Panc1 (cell line): ENCODE data around the gene WBP2. TPM values are rescaled to one million over a fixed set of nuclear protein-coding genes. Genes with fewer than 3 reads are reported as not detected.
"Not testable (repeated sequence)": the region's sequence is repeated elsewhere in the genome, so short reads cannot be mapped to it uniquely, and the experiment has no call there.

ENCODE experiments used
- ATAC-seq: fragments of 200-7000 bp; cut with Tn5 transposase; 2 replicates; pipeline ENCODE4 v1.9.1; 2020; ENCODE audit warnings: mild to moderate bottlenecking, moderate library complexity
- BruUV-seq: library from RNA; stranded (reverse); fragments of 400-500 nt; replicated peaks from 2 replicates; lab custom pipeline; 2021; lab: Mats Ljungman, UMichigan
- CTCF ChIA-PET: fragments of 300-600 bp; sonication (Branson Sonifier 250); formaldehyde crosslinking; loops from one replicate; lab custom pipeline; 2022; ENCODE audit warnings: antibody characterized with exemption; lab: Charles Lee
- POLR2A ChIA-PET: fragments of 300-600 bp; sonication (Branson Sonifier 250); formaldehyde crosslinking; loops from one replicate; lab custom pipeline; 2022; ENCODE audit warnings: antibody characterized with exemption; lab: Charles Lee
- DNase-seq: peaks from one replicate; pipeline ENCODE4 v3.0.0-alpha.2; 2010; ENCODE audit warnings: low read depth, low spot score
- H3K27ac ChIP-seq: 2 replicates; pipeline ENCODE4 v1.5.1; 2011; ENCODE audit warnings: mild to moderate bottlenecking, low read length, inconsistent platforms
- H3K27me3 ChIP-seq: fragments of 200-500 bp; sonication (Bioruptor generic); 2 replicates; pipeline ENCODE4 v1.6.0; 2014; ENCODE audit warnings: low read length, inconsistent platforms; ENCODE audit not compliant: control insufficient read depth, insufficient read depth
- H3K36me3 ChIP-seq: fragments of 200-500 bp; sonication (Bioruptor generic); 2 replicates; pipeline ENCODE4 v1.5.1; 2014; ENCODE audit warnings: inconsistent platforms, mild to moderate bottlenecking, low read length, moderate library complexity; ENCODE audit not compliant: control insufficient read depth, insufficient read depth
- H3K4me1 ChIP-seq: 2 replicates; pipeline ENCODE4 v1.5.1; 2011; ENCODE audit warnings: inconsistent platforms, mild to moderate bottlenecking, low read length, moderate library complexity; ENCODE audit not compliant: control insufficient read depth, insufficient read depth
- H3K4me3 ChIP-seq, 2 experiments: 2 replicates each; pipeline ENCODE4 v1.5.1; 2011 to 2012; ENCODE audit warnings: low read depth in 2 of 2, low read length in 2 of 2, mild to moderate bottlenecking in 2 of 2, inconsistent platforms in 1 of 2, moderate library complexity in 1 of 2
- H3K9me3 ChIP-seq: fragments of 200-500 bp; sonication (Bioruptor generic); 2 replicates; pipeline ENCODE4 v1.5.1; 2014; ENCODE audit warnings: low read depth, mild to moderate bottlenecking, inconsistent platforms, low read length, moderate library complexity; ENCODE audit not compliant: control insufficient read depth, insufficient read depth
- POLR2AphosphoS5 ChIP-seq: IDR thresholded peaks from 2 replicates; pipeline ENCODE4 v1.6.1; 2012; ENCODE audit warnings: mild to moderate bottlenecking, low read depth, low read length, moderate library complexity
- SIN3A ChIP-seq: IDR thresholded peaks from 2 replicates; pipeline ENCODE4 v1.6.1; 2012; ENCODE audit warnings: low read depth, mild to moderate bottlenecking, low read length, moderate library complexity, borderline replicate concordance; ENCODE audit not compliant: insufficient read depth
- TCF7L2 ChIP-seq: IDR thresholded peaks from 2 replicates; pipeline ENCODE4 v1.6.1; 2011; ENCODE audit warnings: mild to moderate bottlenecking, low read depth, low read length, inconsistent platforms
- in situ Hi-C: cut with HindIII; loops from 2 replicates; pipeline ENCODE4 v1.10.0; 2016; ENCODE audit warnings: low sequenced_read_pairs, low pct_unique_long_range_greater_than_20kb
- intact Hi-C: fragments of 100-400 bp; cut with micrococcal nuclease; formaldehyde crosslinking; loops from one replicate; pipeline ENCODE4 v1.10.0; 2022; ENCODE audit not compliant: unreplicated experiment
- total RNA-seq: library from RNA; stranded (reverse); gene quantifications from one replicate; pipeline ENCODE4 v1.2.1, GENCODE V29; 2021; ENCODE audit not compliant: unreplicated experiment
- TF ChIP-seq, protein P1 (sequence below), 2 experiments: IDR thresholded peaks; 2 replicates each; pipeline ENCODE4 v1.6.1; 2011 to 2012; ENCODE audit warnings: low read depth in 2 of 2, control low read depth in 1 of 2, low read length in 1 of 2, mild to moderate bottlenecking in 1 of 2, moderate library complexity in 1 of 2; ENCODE audit not compliant: insufficient read depth in 1 of 2
- TF ChIP-seq, protein P2 (sequence below): fragments of 450-650 bp; IDR thresholded peaks from 2 replicates; pipeline ENCODE4 v1.5.1; 2017; ENCODE audit warnings: mild to moderate bottlenecking

WBP2 gene
- total RNA-seq, 1 experiment from 2014 or later = 163 TPM

DNA sequence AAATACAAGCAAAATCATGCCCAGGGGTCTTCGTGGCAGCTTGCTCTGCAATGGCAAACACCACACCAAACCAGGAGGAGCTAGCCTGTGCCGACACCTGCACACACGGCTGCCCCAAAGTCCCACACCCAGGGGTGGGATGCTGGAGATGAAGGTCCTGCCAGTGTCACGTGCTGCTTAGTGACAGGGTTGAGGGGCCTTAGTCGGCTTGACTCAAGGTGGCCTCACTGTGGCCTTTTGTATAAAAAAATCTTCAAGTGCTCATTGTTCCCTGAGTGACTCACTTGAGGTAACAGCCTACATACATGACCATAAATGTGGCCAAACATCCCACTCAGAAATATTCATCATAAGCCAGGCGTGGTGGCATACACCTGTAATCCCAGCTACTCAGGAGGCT is 34.3 kb upstream of the WBP2 start:
- no peak overlapping the region for H3K27ac ChIP-seq
- ChIA-PET CTCF (no interaction called here), POLR2A (interaction anchor here (1.4 kb wide), 1 partner anchor 11 kb away, joined by 16 read pairs; the partner anchor contains the start of gene TRIM47)
- H3K27me3 ChIP-seq = no peaks in the 10 kb centered on the region
- TF ChIP-seq POLR2AphosphoS5 (no peak), TCF7L2 (no peak), SIN3A (no peak)
- TF ChIP-seq, protein P1, sequence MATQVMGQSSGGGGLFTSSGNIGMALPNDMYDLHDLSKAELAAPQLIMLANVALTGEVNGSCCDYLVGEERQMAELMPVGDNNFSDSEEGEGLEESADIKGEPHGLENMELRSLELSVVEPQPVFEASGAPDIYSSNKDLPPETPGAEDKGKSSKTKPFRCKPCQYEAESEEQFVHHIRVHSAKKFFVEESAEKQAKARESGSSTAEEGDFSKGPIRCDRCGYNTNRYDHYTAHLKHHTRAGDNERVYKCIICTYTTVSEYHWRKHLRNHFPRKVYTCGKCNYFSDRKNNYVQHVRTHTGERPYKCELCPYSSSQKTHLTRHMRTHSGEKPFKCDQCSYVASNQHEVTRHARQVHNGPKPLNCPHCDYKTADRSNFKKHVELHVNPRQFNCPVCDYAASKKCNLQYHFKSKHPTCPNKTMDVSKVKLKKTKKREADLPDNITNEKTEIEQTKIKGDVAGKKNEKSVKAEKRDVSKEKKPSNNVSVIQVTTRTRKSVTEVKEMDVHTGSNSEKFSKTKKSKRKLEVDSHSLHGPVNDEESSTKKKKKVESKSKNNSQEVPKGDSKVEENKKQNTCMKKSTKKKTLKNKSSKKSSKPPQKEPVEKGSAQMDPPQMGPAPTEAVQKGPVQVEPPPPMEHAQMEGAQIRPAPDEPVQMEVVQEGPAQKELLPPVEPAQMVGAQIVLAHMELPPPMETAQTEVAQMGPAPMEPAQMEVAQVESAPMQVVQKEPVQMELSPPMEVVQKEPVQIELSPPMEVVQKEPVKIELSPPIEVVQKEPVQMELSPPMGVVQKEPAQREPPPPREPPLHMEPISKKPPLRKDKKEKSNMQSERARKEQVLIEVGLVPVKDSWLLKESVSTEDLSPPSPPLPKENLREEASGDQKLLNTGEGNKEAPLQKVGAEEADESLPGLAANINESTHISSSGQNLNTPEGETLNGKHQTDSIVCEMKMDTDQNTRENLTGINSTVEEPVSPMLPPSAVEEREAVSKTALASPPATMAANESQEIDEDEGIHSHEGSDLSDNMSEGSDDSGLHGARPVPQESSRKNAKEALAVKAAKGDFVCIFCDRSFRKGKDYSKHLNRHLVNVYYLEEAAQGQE (IDR thresholded peaks at IDR 0.05; ENCODE audit: insufficient read depth in 1 of 2, low read depth in 2 of 2, low read length in 1 of 2) = no peak
- TF ChIP-seq, protein P2, sequence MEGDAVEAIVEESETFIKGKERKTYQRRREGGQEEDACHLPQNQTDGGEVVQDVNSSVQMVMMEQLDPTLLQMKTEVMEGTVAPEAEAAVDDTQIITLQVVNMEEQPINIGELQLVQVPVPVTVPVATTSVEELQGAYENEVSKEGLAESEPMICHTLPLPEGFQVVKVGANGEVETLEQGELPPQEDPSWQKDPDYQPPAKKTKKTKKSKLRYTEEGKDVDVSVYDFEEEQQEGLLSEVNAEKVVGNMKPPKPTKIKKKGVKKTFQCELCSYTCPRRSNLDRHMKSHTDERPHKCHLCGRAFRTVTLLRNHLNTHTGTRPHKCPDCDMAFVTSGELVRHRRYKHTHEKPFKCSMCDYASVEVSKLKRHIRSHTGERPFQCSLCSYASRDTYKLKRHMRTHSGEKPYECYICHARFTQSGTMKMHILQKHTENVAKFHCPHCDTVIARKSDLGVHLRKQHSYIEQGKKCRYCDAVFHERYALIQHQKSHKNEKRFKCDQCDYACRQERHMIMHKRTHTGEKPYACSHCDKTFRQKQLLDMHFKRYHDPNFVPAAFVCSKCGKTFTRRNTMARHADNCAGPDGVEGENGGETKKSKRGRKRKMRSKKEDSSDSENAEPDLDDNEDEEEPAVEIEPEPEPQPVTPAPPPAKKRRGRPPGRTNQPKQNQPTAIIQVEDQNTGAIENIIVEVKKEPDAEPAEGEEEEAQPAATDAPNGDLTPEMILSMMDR = no peak
- in situ Hi-C loops = no loop called here
- ATAC-seq (no peak), DNase-seq (no peak)
- no peaks in the 10 kb centered on the region for H3K36me3 ChIP-seq
- no peaks in the 10 kb centered on the region for H3K4me1 ChIP-seq
- BruUV-seq = TSS peak; percentile 86
- H3K4me3 ChIP-seq = no peak overlapping the region
- intact Hi-C loops = no loop called here
- no peaks in the 10 kb centered on the region for H3K9me3 ChIP-seq

DNA sequence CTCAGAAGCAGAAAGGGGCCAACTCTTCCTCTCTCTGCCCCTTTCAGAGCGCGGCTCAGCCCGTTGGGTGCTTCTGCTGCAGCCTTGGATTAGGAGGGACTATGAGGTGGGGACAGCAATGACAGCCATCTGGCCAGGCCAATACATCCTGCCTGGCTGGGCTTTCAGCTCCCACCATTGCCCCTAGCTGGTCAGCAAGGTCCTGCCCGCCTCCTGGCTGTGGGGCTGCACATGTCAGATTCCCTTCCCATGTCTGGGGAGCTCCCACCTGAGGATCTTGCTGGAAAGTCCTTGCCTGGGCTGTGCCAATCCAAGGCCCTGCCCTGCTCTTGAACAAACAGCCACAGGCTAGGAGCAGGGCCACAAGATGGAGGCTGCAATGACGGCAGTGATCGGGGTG is 33.3 kb upstream of the WBP2 start:
- Histone ChIP-seq H3K4me1 (no peaks in the 10 kb centered on the region), H3K9me3 (no peaks in the 10 kb centered on the region), H3K27me3 (no peaks in the 10 kb centered on the region), H3K4me3 (no peak overlapping the region), H3K36me3 (no peaks in the 10 kb centered on the region), H3K27ac (no peak overlapping the region)
- DNase-seq (no peak), ATAC-seq (no peak)
- BruUV-seq = no TSS peak
- ChIA-PET CTCF (interaction anchor here (0.7 kb wide), 1 partner anchor 21 kb away, joined by 4 read pairs; no protein-coding TSS in a partner anchor), POLR2A (no interaction called here)
- TF ChIP-seq POLR2AphosphoS5 = 0 out of 2 replicates have a peak, but pooled peaks have one; percentile 42
- TF ChIP-seq, protein P2 = no peak
- in situ Hi-C loops (no loop called here), intact Hi-C loops (no loop called here)

DNA sequence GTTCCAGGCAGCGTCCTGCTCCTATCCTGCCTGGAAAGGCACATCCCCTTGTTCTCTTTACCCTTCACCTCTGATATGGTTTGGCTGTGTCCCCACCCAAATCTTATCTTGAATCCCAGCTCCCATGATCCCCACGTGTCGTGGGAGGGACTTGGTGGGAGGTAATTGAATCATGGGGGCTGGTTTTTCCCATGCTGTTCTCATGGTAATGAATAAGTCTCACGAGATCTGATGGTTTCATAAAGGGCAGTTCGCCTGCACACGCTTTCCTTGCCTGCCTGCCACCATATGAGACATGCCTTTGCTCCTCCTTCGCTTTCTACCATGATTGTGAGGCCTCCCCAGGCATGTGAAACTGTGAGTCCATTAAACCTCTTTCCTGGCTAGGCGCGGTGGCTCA is 30.7 kb upstream of the WBP2 start:
- H3K36me3 ChIP-seq, H3K4me1 ChIP-seq, H3K9me3 ChIP-seq, H3K27ac ChIP-seq, POLR2A ChIA-PET, CTCF ChIA-PET, DNase-seq, intact Hi-C loops, in situ Hi-C loops, ATAC-seq, BruUV-seq, H3K4me3 ChIP-seq, H3K27me3 ChIP-seq: not testable (repeated sequence)
